Glutamatergic neuron (in vitro differentiated cells): Measurements from ENCODE around the gene ABCC9. TPM values are rescaled to one million over a fixed set of nuclear protein-coding genes. Genes with fewer than 3 reads are reported as not detected.

Source experiments
- DNase-seq: peaks from one replicate; pipeline ENCODE4 v3.0.0; 2022
- H3K27ac Mint-ChIP-seq: one replicate; pipeline ENCODE4 v1.8.0; 2020; ENCODE audit warnings: mild to moderate bottlenecking, mixed read lengths, inconsistent platforms; ENCODE audit not compliant: unreplicated experiment
- H3K27me3 Mint-ChIP-seq: one replicate; pipeline ENCODE4 v1.8.0; 2020; ENCODE audit warnings: mild to moderate bottlenecking, moderate library complexity, mixed read lengths, inconsistent platforms; ENCODE audit not compliant: unreplicated experiment
- H3K36me3 Mint-ChIP-seq: one replicate; pipeline ENCODE4 v1.8.0; 2020; ENCODE audit warnings: mild to moderate bottlenecking, mixed read lengths, inconsistent platforms; ENCODE audit not compliant: unreplicated experiment
- H3K4me1 Mint-ChIP-seq: one replicate; pipeline ENCODE4 v1.8.0; 2020; ENCODE audit warnings: mild to moderate bottlenecking, low read depth, mixed read lengths, inconsistent platforms; ENCODE audit not compliant: unreplicated experiment
- H3K4me3 Mint-ChIP-seq: one replicate; pipeline ENCODE4 v1.8.0; 2020; ENCODE audit warnings: mild to moderate bottlenecking, mixed read lengths, inconsistent platforms; ENCODE audit not compliant: unreplicated experiment
- H3K9me3 Mint-ChIP-seq: one replicate; pipeline ENCODE4 v1.8.0; 2020; ENCODE audit warnings: mild to moderate bottlenecking, moderate library complexity, mixed read lengths, inconsistent platforms; ENCODE audit not compliant: unreplicated experiment
- total RNA-seq: library from RNA; stranded (reverse); fragmentation: NEBNext Ultra II Directional; extraction: Animal tissue kit (Norgen Biotek cat#: 25700); gene quantifications from one replicate; pipeline ENCODE4 v1.2.1, GENCODE V29; 2021; ENCODE audit not compliant: unreplicated experiment
- TF ChIP-seq, protein P1 (sequence below): fragments of 200-600 bp; sonication (generic); IDR thresholded peaks from one replicate; pipeline ENCODE4 v1.5.0; 2021; ENCODE audit not compliant: partially characterized antibody, unreplicated experiment

ABCC9 gene
- total RNA-seq, 1 donor from 2014 or later: 17.7 TPM

GRCh38 chr12:21877293-21877982 is 63.8 kb downstream of the ABCC9 start:
- Mint-ChIP-seq H3K9me3 (no peaks in the 10 kb centered on the region), H3K4me3 (no peak overlapping the region), H3K27ac (no peak overlapping the region), H3K27me3 (no peaks in the 10 kb centered on the region), H3K36me3 (peaks cover 5% of the 10 kb centered on the region), H3K4me1 (no peaks in the 10 kb centered on the region)
- TF ChIP-seq, protein P1, sequence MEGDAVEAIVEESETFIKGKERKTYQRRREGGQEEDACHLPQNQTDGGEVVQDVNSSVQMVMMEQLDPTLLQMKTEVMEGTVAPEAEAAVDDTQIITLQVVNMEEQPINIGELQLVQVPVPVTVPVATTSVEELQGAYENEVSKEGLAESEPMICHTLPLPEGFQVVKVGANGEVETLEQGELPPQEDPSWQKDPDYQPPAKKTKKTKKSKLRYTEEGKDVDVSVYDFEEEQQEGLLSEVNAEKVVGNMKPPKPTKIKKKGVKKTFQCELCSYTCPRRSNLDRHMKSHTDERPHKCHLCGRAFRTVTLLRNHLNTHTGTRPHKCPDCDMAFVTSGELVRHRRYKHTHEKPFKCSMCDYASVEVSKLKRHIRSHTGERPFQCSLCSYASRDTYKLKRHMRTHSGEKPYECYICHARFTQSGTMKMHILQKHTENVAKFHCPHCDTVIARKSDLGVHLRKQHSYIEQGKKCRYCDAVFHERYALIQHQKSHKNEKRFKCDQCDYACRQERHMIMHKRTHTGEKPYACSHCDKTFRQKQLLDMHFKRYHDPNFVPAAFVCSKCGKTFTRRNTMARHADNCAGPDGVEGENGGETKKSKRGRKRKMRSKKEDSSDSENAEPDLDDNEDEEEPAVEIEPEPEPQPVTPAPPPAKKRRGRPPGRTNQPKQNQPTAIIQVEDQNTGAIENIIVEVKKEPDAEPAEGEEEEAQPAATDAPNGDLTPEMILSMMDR: no peak
- DNase-seq: no peak

GRCh38 chr12:21865846-21866245 is 75.4 kb downstream of the ABCC9 start:
- no peaks in the 10 kb centered on the region for H3K36me3 Mint-ChIP-seq
- no peaks in the 10 kb centered on the region for H3K4me1 Mint-ChIP-seq

DNA sequence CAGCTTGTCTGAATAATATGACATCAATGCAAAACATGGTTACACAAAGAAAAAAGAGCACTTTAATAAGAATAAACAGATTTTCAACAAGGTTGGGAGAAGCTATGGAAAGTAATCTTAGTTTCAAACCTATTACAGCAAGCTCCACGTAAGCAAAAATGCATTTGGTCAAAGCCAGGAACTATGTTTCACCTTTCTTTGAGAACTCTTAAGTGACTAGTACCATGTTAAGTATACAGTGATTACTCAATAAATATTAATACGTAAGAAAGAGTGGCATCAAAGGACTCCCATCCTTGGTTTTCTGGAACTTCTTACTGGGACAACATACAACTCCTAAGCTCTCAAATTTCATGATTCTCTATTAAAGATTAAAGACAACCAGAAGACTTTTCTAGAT is 80.7 kb downstream of the ABCC9 start:
- Mint-ChIP-seq H3K9me3 (no peaks in the 10 kb centered on the region), H3K4me1 (no peaks in the 10 kb centered on the region), H3K4me3 (no peak overlapping the region), H3K27ac (no peak overlapping the region), H3K36me3 (no peaks in the 10 kb centered on the region), H3K27me3 (no peaks in the 10 kb centered on the region)
- TF ChIP-seq, protein P1: no peak
- DNase-seq: no peak

More at GRCh38 chr12:21865846-21866245, 75.4 kb downstream of the ABCC9 start:
- no peak overlapping the region for H3K27ac Mint-ChIP-seq
- H3K27me3 Mint-ChIP-seq: no peaks in the 10 kb centered on the region
- TF ChIP-seq, protein P1: no peak
- H3K4me3 Mint-ChIP-seq: no peak overlapping the region
- no peaks in the 10 kb centered on the region for H3K9me3 Mint-ChIP-seq
- no peak for DNase-seq

- Mint-ChIP-seq H3K27me3 (no peaks in the 10 kb centered on the region), H3K4me3 (no peak overlapping the region), H3K27ac (no peak overlapping the region), H3K36me3 (no peaks in the 10 kb centered on the region), H3K4me1 (no peaks in the 10 kb centered on the region), H3K9me3 (no peaks in the 10 kb centered on the region)
- TF ChIP-seq, protein P1: no peak
- no peak for DNase-seq
Measured at GRCh38 chr12:21860128-21860527, 81.1 kb downstream of the ABCC9 start.

- no peak for DNase-seq
- TF ChIP-seq, protein P1: no peak
- no peak overlapping the region for H3K4me3 Mint-ChIP-seq
- no peaks in the 10 kb centered on the region for H3K9me3 Mint-ChIP-seq
- H3K36me3 Mint-ChIP-seq: no peaks in the 10 kb centered on the region
- no peaks in the 10 kb centered on the region for H3K4me1 Mint-ChIP-seq
- no peak overlapping the region for H3K27ac Mint-ChIP-seq
- H3K27me3 Mint-ChIP-seq: no peaks in the 10 kb centered on the region
Measured at GRCh38 chr12:21852251-21852650, 89.0 kb downstream of the ABCC9 start.
